Breast epithelium (tissue), 3 donors: ENCODE measurements around the gene EXOSC5.

ENCODE experiments used
- CTCF ChIP-seq, 3 donors: fragments of 450-650 bp; IDR thresholded peaks; one replicate each; pipeline ENCODE4 v1.5.1; 2016 to 2017; ENCODE audit warnings: antibody characterized with exemption in 3 of 3, mild to moderate bottlenecking in 3 of 3, moderate library complexity in 3 of 3
- POLR2A ChIP-seq: fragments of 450-650 bp; IDR thresholded peaks from one replicate; pipeline ENCODE4 v1.6.1; 2016; ENCODE audit warnings: antibody characterized with exemption, mild to moderate bottlenecking, moderate library complexity
- POLR2AphosphoS5 ChIP-seq, 3 donors: sonication (generic); formaldehyde crosslinking; IDR thresholded peaks; one replicate each; pipeline ENCODE4 v1.6.1; 2017; ENCODE audit warnings: antibody characterized with exemption in 3 of 3

- TF ChIP-seq CTCF (IDR thresholded peaks at IDR 0.05) (no peak), POLR2A (no peak), POLR2AphosphoS5 (IDR thresholded peaks at IDR 0.05) (no peak)
Observed at GRCh38 chr19:41357746-41358145, 39.4 kb downstream of the EXOSC5 start.
